Measurements from ENCODE around the gene MAT1A. TPM values are rescaled to one million over a fixed set of nuclear protein-coding genes. Genes with fewer than 3 reads are reported as not detected.

The MAT1A gene
- total RNA-seq, 1 donor from 2014 or later = 0.11 TPM

GRCh38 chr10:80296942-80297341 lies 7.5 kb upstream of the MAT1A start:
- no peak for FAIRE-seq
- no peaks in the 10 kb centered on the region for H3K4me1 ChIP-seq (ENCODE audit: insufficient read depth, low read length)
- no peaks in the 10 kb centered on the region for H3K9me3 ChIP-seq (ENCODE audit: insufficient read depth, low read depth, low read length)
- H3K27ac ChIP-seq (ENCODE audit: low read depth, low read length) = no peak overlapping the region
- H3K9ac ChIP-seq (ENCODE audit: low read length) = no peak overlapping the region
- Mint-ChIP-seq H3K27ac (ENCODE audit: unreplicated experiment) (no peak overlapping the region), H3K27me3 (ENCODE audit: low read depth, unreplicated experiment) (peaks cover 2% of the 10 kb centered on the region), H3K4me3 (ENCODE audit: unreplicated experiment) (no peak overlapping the region), H3K9me3 (ENCODE audit: unreplicated experiment) (peaks cover 10% of the 10 kb centered on the region), H3K4me1 (ENCODE audit: low read depth, unreplicated experiment) (no peaks in the 10 kb centered on the region), H3K36me3 (ENCODE audit: low read depth, unreplicated experiment) (no peaks in the 10 kb centered on the region)
- no peak overlapping the region for H3K4me3 ChIP-seq (ENCODE audit: insufficient read depth, low read depth, low read length)
- H3K27me3 ChIP-seq (ENCODE audit: insufficient read depth, low read length) = no peaks in the 10 kb centered on the region
- H3K79me2 ChIP-seq (ENCODE audit: insufficient read depth, low read length) = no peaks in the 10 kb centered on the region
- no peak for TF ChIP-seq CTCF (IDR thresholded peaks at IDR 0.05; ENCODE audit: insufficient read depth, low read depth, low read length)
- TF ChIP-seq EZH2 (IDR thresholded peaks at IDR 0.05; ENCODE audit: insufficient read depth, low read length) = no peak
- no peak overlapping the region for H2AFZ ChIP-seq (ENCODE audit: low read depth, low read length)
- no peak overlapping the region for H3K4me2 ChIP-seq (ENCODE audit: low read length)
- no peak for DNase-seq (ENCODE audit: low read depth)
- H3K36me3 ChIP-seq (ENCODE audit: insufficient read depth, low read length) = no peaks in the 10 kb centered on the region
- no peaks in the 10 kb centered on the region for H4K20me1 ChIP-seq (ENCODE audit: insufficient read depth, low read length)

GRCh38 chr10:80292607-80293239 lies 3.3 kb upstream of the MAT1A start:
- no peak overlapping the region for H3K9ac ChIP-seq (ENCODE audit: low read length)
- H3K4me3 ChIP-seq (ENCODE audit: insufficient read depth, low read depth, low read length) = no peak overlapping the region
- Mint-ChIP-seq H3K27ac (ENCODE audit: unreplicated experiment) (no peak overlapping the region), H3K4me3 (ENCODE audit: unreplicated experiment) (no peak overlapping the region), H3K9me3 (ENCODE audit: unreplicated experiment) (peaks cover 7% of the 10 kb centered on the region), H3K27me3 (ENCODE audit: low read depth, unreplicated experiment) (peaks cover 2% of the 10 kb centered on the region), H3K4me1 (ENCODE audit: low read depth, unreplicated experiment) (no peaks in the 10 kb centered on the region), H3K36me3 (ENCODE audit: low read depth, unreplicated experiment) (no peaks in the 10 kb centered on the region)
- no peaks in the 10 kb centered on the region for H3K36me3 ChIP-seq (ENCODE audit: insufficient read depth, low read length)
- no peaks in the 10 kb centered on the region for H3K79me2 ChIP-seq (ENCODE audit: insufficient read depth, low read length)
- H3K4me2 ChIP-seq (ENCODE audit: low read length) = no peak overlapping the region
- H3K27me3 ChIP-seq (ENCODE audit: insufficient read depth, low read length) = peaks cover 6% of the 10 kb centered on the region
- H3K9me3 ChIP-seq (ENCODE audit: insufficient read depth, low read depth, low read length) = no peaks in the 10 kb centered on the region
- H2AFZ ChIP-seq (ENCODE audit: low read depth, low read length) = no peak overlapping the region
- no peaks in the 10 kb centered on the region for H3K4me1 ChIP-seq (ENCODE audit: insufficient read depth, low read length)
- no peak for TF ChIP-seq EZH2 (IDR thresholded peaks at IDR 0.05; ENCODE audit: insufficient read depth, low read length)
- TF ChIP-seq CTCF (IDR thresholded peaks at IDR 0.05; ENCODE audit: insufficient read depth, low read depth, low read length) = no peak
- H3K27ac ChIP-seq (ENCODE audit: low read depth, low read length) = no peak overlapping the region
- H4K20me1 ChIP-seq (ENCODE audit: insufficient read depth, low read length) = no peaks in the 10 kb centered on the region
- DNase-seq (ENCODE audit: low read depth) = no peak
- FAIRE-seq = no peak

GRCh38 chr10:80290474-80291220 lies 1.2 kb upstream of the MAT1A start:
- Mint-ChIP-seq H3K9me3 (ENCODE audit: unreplicated experiment) (peaks cover 7% of the 10 kb centered on the region), H3K4me3 (ENCODE audit: unreplicated experiment) (no peak overlapping the region), H3K27me3 (ENCODE audit: low read depth, unreplicated experiment) (peaks cover 2% of the 10 kb centered on the region), H3K27ac (ENCODE audit: unreplicated experiment) (no peak overlapping the region), H3K36me3 (ENCODE audit: low read depth, unreplicated experiment) (no peaks in the 10 kb centered on the region), H3K4me1 (ENCODE audit: low read depth, unreplicated experiment) (no peaks in the 10 kb centered on the region)
- Histone ChIP-seq H3K9me3 (ENCODE audit: insufficient read depth, low read depth, low read length) (no peaks in the 10 kb centered on the region), H3K4me3 (ENCODE audit: insufficient read depth, low read depth, low read length) (no peak overlapping the region), H3K9ac (ENCODE audit: low read length) (no peak overlapping the region), H2AFZ (ENCODE audit: low read depth, low read length) (no peak overlapping the region), H3K27me3 (ENCODE audit: insufficient read depth, low read length) (peaks cover 6% of the 10 kb centered on the region), H4K20me1 (ENCODE audit: insufficient read depth, low read length) (no peaks in the 10 kb centered on the region), H3K79me2 (ENCODE audit: insufficient read depth, low read length) (no peaks in the 10 kb centered on the region), H3K27ac (ENCODE audit: low read depth, low read length) (no peak overlapping the region), H3K36me3 (ENCODE audit: insufficient read depth, low read length) (no peaks in the 10 kb centered on the region), H3K4me1 (ENCODE audit: insufficient read depth, low read length) (no peaks in the 10 kb centered on the region), H3K4me2 (ENCODE audit: low read length) (no peak overlapping the region)
- TF ChIP-seq CTCF (IDR thresholded peaks at IDR 0.05; ENCODE audit: insufficient read depth, low read depth, low read length) (no peak), EZH2 (IDR thresholded peaks at IDR 0.05; ENCODE audit: insufficient read depth, low read length) (no peak)
- DNase-seq (ENCODE audit: low read depth) (no peak), FAIRE-seq (no peak)
